NOMO-1 (cell line): ENCODE measurements around the gene CRYGD.

Source experiments
- DNase-seq, 2 experiments: peaks; one replicate each; lab custom pipeline; 2025; ENCODE audit not compliant: unreplicated experiment in 2 of 2; lab: John Stamatoyannopoulos, UW

CRYGD gene

DNA sequence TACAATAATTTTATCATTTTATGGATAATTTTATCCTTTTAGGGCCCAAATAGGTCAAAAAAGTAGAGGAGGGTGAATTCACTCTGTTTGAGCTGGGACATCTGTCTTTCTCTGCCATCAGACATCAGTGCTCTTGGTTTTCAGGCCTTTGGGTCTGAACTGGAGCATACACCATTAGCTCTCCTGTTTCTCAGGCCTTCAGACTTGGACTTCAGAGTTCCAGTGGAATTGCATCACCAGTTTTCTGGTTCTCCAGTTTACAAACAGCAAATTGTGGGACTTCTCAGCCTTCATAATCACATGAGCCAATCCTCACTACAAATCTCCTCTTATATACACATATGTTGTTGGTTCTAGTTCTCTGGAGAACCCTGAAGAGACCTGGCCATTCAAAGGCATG is 33.9 kb downstream of the CRYGD start:
- DNase-seq: no peak

DNA sequence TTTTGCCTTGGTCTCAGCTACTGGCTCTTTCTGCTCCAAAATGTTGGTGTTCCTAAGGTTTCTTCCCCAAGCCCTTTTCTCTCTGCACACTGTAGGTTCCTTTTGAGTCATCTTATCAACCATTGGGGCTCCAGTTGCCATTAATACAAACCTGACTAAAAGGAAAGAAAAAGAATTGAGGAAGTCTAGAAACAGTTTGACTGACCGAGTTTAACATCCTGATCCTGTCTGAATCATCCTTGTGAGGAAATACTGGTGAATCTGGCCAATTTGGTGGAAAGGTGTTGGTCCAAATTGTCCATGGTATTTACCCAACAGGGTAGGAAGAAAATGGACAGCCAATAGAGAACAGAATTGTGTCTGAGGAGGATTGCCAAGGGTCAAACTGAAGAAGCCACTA is 38.3 kb downstream of the CRYGD start:
- peak in 1 of 2 experiments; percentile 39 for DNase-seq

DNA sequence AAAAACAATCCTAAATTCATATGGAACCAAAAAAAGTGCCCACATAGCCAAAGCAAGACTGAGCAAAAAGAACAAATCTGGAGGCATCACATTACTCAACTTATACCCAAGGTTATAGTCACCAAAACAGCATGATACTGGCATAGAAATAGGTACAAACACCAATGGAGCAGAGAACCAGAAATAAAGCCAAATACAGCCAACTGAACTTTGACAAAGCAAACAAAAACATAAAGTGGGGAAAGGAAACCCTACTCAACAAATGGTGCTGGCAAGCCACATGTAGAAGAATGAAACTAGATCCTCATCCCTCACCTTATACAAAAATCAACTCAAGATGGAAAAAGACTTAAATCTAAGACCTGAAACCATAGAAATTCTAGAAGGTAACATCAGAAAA is 40.5 kb downstream of the CRYGD start:
- DNase-seq: no peak

DNA sequence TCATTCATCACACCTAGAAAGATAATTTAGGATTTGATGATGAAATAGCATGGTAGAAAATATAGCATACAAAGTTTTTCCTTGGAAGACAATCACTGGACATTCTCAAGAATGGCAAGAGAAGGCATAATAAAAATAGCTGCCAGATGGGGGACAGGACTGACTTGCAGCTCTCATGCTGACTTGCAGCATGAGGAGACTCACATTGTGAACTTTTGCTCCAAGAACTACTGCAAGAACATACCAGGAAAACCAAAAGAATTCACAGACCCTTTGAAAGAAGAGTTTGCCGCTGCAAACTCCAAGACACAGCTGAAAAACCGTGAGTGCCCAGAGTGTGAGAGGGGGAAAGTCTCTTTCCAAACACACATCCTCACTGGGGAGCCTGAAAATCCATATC is 47.0 kb downstream of the CRYGD start:
- DNase-seq: no peak

DNA sequence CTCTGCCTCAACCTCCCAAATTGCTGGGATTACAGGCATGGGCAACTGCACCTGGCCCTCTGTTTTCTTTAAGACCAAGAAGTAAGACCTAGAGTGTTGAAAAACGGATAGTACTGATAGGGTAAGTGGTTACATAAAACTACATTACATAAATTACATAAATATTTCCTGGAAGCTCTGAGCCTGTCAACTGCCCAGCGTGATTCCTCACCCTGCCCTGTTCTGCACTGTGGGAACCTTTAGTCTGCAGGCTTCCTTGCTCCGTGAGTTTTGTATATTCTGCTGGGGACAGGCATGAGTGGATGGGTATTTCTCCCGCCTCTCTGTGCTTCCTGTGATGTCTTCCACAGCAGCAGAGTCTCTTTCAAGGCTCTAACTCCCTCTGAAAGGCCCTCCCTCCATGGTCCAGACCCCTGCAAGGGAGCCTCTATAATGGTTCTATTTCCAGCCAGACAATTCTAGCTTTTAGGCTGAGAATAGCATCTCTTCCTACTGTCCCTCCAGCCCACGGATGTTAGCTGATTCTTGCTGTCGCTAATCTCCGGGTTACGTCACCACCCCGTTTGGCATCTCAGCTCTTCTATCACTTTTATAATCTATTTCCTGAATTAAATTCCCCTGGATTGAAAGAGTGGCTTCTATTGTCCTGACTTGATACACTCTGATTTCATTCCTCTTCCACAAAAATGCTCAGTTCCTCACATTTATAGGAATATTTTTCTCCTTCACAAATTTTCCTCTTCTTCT is 49.5 kb downstream of the CRYGD start:
- no peak for DNase-seq

DNA sequence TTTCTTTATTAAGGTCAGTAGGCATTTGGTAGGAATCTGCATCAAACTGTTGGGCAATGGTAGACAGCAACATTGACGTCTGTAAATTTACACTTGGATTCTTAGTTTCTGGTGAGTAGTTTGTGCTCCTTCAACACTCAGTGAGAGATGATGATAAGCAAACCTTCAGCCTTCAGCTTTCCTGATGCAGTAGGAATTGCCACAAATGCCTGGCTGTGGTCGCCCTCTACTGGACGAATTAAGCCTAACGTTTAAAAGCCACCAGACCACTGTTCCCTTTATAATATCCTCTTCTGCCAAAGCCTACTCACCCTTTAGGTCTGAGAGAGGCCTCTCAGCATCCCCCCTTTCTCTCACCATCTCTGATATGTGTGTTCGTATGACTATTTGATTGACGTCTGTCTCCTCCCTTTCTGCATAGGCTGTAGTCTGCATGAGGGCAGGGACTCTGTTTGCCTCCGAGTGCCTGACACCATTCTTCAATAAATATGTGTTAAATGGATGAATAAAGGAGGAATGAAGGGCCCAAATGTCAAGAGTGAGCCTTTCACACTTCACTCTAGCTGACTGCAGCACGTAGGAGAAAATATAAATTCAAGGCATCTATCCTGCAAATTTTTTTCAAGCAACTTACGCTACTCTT is 52.0 kb downstream of the CRYGD start:
- DNase-seq: peak; percentile 53 to 64
